RWPE2 (cell line): ENCODE results near the gene DIAPH2.

Experiments
- ATAC-seq: fragments of 200-7000 bp; cut with Tn5 transposase; 3 replicates; pipeline ENCODE4 v1.9.1; 2021; ENCODE audit warnings: low read depth
- DNase-seq: peaks from one replicate; pipeline ENCODE4 v3.0.0-alpha.2; 2020; ENCODE audit warnings: low spot score
- H3K27ac ChIP-seq: fragments of 450-650 bp; 2 replicates; pipeline ENCODE4 v1.5.1; 2017; ENCODE audit warnings: mild to moderate bottlenecking; ENCODE audit not compliant: poor library complexity, severe bottlenecking
- H3K27me3 ChIP-seq: fragments of 250-450 bp; sonication (Bioruptor Pico); 2 replicates; pipeline ENCODE4 v1.5.1; 2021; ENCODE audit warnings: mild to moderate bottlenecking, moderate library complexity; ENCODE audit not compliant: insufficient read depth, poor library complexity, severe bottlenecking
- H3K36me3 ChIP-seq: fragments of 250-450 bp; sonication (Bioruptor Pico); 2 replicates; pipeline ENCODE4 v1.5.1; 2020; ENCODE audit warnings: low read depth, mild to moderate bottlenecking, moderate library complexity
- H3K4me1 ChIP-seq: fragments of 250-450 bp; sonication (Bioruptor Pico); 2 replicates; pipeline ENCODE4 v1.5.1; 2021; ENCODE audit warnings: mild to moderate bottlenecking, moderate library complexity; ENCODE audit not compliant: insufficient read depth, poor library complexity, severe bottlenecking
- H3K4me3 ChIP-seq: fragments of 250-450 bp; sonication (Bioruptor Pico); 2 replicates; pipeline ENCODE4 v1.5.1; 2021; ENCODE audit warnings: mild to moderate bottlenecking, moderate library complexity; ENCODE audit not compliant: severe bottlenecking
- H3K9me3 ChIP-seq: fragments of 250-450 bp; sonication (Bioruptor Pico); 2 replicates; pipeline ENCODE4 v1.5.1; 2021; ENCODE audit warnings: mild to moderate bottlenecking, moderate library complexity; ENCODE audit not compliant: severe bottlenecking
- CTCF ChIP-seq: fragments of 450-650 bp; IDR thresholded peaks from one replicate; pipeline ENCODE4 v1.5.1; 2017; ENCODE audit warnings: mild to moderate bottlenecking, moderate library complexity; ENCODE audit not compliant: poor library complexity, severe bottlenecking

DIAPH2 gene

GRCh38 chrX:96764864-96765263 lies 80.2 kb downstream of the DIAPH2 start:
- no peak overlapping the region for H3K27ac ChIP-seq
- H3K27me3 ChIP-seq, result no peaks in the 10 kb centered on the region
- H3K36me3 ChIP-seq, result no peaks in the 10 kb centered on the region
- no peak for DNase-seq
- H3K9me3 ChIP-seq, result no peaks in the 10 kb centered on the region
- H3K4me3 ChIP-seq, result no peak overlapping the region
- no peak for TF ChIP-seq CTCF
- no peaks in the 10 kb centered on the region for H3K4me1 ChIP-seq
- no peak for ATAC-seq

GRCh38 chrX:96770315-96770714 lies 85.7 kb downstream of the DIAPH2 start:
- Histone ChIP-seq H3K4me1 (no peaks in the 10 kb centered on the region), H3K27me3 (no peaks in the 10 kb centered on the region), H3K9me3 (no peaks in the 10 kb centered on the region), H3K4me3 (no peak overlapping the region), H3K27ac (no peak overlapping the region), H3K36me3 (no peaks in the 10 kb centered on the region)
- no peak for DNase-seq
- no peak for ATAC-seq
- peak; percentile 44 for TF ChIP-seq CTCF

GRCh38 chrX:96771486-96771885 lies 86.8 kb downstream of the DIAPH2 start:
- no peaks in the 10 kb centered on the region for H3K27me3 ChIP-seq
- no peak overlapping the region for H3K27ac ChIP-seq
- H3K4me1 ChIP-seq, result no peaks in the 10 kb centered on the region
- ATAC-seq, result no peak
- no peak overlapping the region for H3K4me3 ChIP-seq
- H3K36me3 ChIP-seq, result no peaks in the 10 kb centered on the region
- TF ChIP-seq CTCF, result no peak
- H3K9me3 ChIP-seq, result no peaks in the 10 kb centered on the region
- no peak for DNase-seq

- Histone ChIP-seq H3K4me3 (no peak overlapping the region), H3K36me3 (no peaks in the 10 kb centered on the region), H3K27ac (no peak overlapping the region), H3K9me3 (no peaks in the 10 kb centered on the region), H3K27me3 (no peaks in the 10 kb centered on the region), H3K4me1 (no peaks in the 10 kb centered on the region)
- ATAC-seq (no peak), DNase-seq (no peak)
- TF ChIP-seq CTCF, result no peak
These were observed 89.5 kb downstream of the DIAPH2 start for GRCh38 chrX:96774116-96774515.

- ATAC-seq (no peak), DNase-seq (no peak)
- no peaks in the 10 kb centered on the region for H3K9me3 ChIP-seq
- H3K4me1 ChIP-seq, result no peaks in the 10 kb centered on the region
- no peaks in the 10 kb centered on the region for H3K27me3 ChIP-seq
- no peak overlapping the region for H3K27ac ChIP-seq
- TF ChIP-seq CTCF, result no peak
- no peaks in the 10 kb centered on the region for H3K36me3 ChIP-seq
- no peak overlapping the region for H3K4me3 ChIP-seq
These were observed 92.3 kb downstream of the DIAPH2 start for GRCh38 chrX:96776966-96777365.
